C4-2B (cell line): ENCODE results near the gene CUX1.

Experiments used
- ZFX ChIP-seq: fragments of 450-650 bp; IDR thresholded peaks from 2 replicates; pipeline ENCODE4 v1.6.1; 2017
- TF ChIP-seq, protein P1 (sequence below): fragments of 450-650 bp; conservative IDR thresholded peaks from 2 replicates; pipeline ENCODE4 v1.5.1; 2017; ENCODE audit warnings: mild to moderate bottlenecking

DNA sequence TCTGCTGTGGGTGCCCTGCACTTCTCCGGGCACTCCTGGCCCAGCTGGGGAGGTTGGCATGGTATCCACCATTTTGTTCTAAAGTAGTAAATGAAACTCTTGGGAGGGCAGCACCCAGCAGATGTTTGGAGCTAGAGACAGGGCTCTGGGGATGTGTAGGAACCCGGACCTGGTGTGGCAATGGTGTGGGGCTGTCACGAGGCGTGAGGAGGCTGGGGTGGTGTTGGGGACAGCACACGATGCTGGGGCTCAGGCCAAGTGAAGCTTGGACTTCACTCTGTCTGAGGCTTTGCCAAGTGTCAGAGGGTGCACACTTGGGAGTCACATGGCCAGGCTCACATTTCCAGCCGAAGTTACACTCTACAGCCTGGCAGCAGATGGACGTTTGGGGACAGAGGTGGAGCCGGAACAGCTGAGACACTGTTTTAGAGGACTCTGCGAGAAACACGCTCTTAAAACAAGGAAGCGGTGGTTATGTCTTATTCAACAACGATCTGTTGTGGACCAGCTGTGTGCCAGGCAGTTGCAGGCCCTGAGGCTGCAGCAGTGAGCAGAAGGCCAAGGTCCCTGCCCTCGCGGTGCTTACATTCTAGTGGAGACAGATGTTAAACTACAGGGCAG lies 118.2 kb downstream of the CUX1 start:
- TF ChIP-seq, protein P1, sequence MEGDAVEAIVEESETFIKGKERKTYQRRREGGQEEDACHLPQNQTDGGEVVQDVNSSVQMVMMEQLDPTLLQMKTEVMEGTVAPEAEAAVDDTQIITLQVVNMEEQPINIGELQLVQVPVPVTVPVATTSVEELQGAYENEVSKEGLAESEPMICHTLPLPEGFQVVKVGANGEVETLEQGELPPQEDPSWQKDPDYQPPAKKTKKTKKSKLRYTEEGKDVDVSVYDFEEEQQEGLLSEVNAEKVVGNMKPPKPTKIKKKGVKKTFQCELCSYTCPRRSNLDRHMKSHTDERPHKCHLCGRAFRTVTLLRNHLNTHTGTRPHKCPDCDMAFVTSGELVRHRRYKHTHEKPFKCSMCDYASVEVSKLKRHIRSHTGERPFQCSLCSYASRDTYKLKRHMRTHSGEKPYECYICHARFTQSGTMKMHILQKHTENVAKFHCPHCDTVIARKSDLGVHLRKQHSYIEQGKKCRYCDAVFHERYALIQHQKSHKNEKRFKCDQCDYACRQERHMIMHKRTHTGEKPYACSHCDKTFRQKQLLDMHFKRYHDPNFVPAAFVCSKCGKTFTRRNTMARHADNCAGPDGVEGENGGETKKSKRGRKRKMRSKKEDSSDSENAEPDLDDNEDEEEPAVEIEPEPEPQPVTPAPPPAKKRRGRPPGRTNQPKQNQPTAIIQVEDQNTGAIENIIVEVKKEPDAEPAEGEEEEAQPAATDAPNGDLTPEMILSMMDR: no peak
- no peak for TF ChIP-seq ZFX
